Activated naive CD4-positive, alpha-beta T cell treated with anti-CD3 and anti-CD28 coated beads, Interleukin-2, amount 50 U/mL, for 24 hours (primary cell): ENCODE measurements around the gene TDRD1.

ENCODE experiments used
- H3K27ac Mint-ChIP-seq: one replicate; pipeline ENCODE4 v1.8.0; 2021; ENCODE audit warnings: mild to moderate bottlenecking, mixed read lengths
- H3K27me3 Mint-ChIP-seq: one replicate; pipeline ENCODE4 v1.8.0; 2021; ENCODE audit warnings: mixed read lengths
- H3K36me3 Mint-ChIP-seq: one replicate; pipeline ENCODE4 v1.8.0; 2021; ENCODE audit warnings: mixed read lengths
- H3K4me1 Mint-ChIP-seq: one replicate; pipeline ENCODE4 v1.8.0; 2021; ENCODE audit warnings: mixed read lengths
- H3K4me3 Mint-ChIP-seq: one replicate; pipeline ENCODE4 v1.8.0; 2021; ENCODE audit warnings: mild to moderate bottlenecking, mixed read lengths
- H3K9me3 Mint-ChIP-seq: one replicate; pipeline ENCODE4 v1.8.0; 2021; ENCODE audit warnings: mixed read lengths

TDRD1 gene

GRCh38 chr10:114281006-114281405 lies 101.9 kb downstream of the TDRD1 start:
- H3K4me3 Mint-ChIP-seq, result no peak overlapping the region
- no peaks in the 10 kb centered on the region for H3K9me3 Mint-ChIP-seq
- no peaks in the 10 kb centered on the region for H3K4me1 Mint-ChIP-seq
- H3K27me3 Mint-ChIP-seq, result no peaks in the 10 kb centered on the region
- H3K27ac Mint-ChIP-seq, result no peak overlapping the region
- no peaks in the 10 kb centered on the region for H3K36me3 Mint-ChIP-seq

DNA sequence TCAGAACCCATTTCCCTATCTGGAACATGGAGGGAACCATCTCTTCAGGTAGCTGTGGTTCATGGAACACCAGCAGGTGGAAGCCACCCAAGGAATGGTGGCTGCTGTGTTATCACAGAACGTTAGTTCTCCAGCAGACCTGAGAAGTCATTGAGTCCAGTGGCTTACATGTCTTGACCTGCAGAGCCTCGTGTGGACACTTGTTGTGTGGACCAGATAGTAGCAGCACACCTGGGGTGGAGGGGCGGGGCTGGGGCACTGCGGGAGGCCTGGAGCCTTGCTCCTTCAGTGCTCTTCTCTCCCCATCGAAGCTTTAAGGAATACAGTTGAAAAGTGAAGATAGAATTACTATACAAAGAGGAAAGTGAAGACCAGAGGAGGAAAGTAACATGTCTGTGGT lies 102.3 kb downstream of the TDRD1 start:
- Mint-ChIP-seq H3K27ac (no peak overlapping the region), H3K9me3 (no peaks in the 10 kb centered on the region), H3K4me3 (no peak overlapping the region), H3K4me1 (no peaks in the 10 kb centered on the region), H3K36me3 (no peaks in the 10 kb centered on the region), H3K27me3 (no peaks in the 10 kb centered on the region)
